ENCODE results near the gene SPIB.

The SPIB gene

DNA sequence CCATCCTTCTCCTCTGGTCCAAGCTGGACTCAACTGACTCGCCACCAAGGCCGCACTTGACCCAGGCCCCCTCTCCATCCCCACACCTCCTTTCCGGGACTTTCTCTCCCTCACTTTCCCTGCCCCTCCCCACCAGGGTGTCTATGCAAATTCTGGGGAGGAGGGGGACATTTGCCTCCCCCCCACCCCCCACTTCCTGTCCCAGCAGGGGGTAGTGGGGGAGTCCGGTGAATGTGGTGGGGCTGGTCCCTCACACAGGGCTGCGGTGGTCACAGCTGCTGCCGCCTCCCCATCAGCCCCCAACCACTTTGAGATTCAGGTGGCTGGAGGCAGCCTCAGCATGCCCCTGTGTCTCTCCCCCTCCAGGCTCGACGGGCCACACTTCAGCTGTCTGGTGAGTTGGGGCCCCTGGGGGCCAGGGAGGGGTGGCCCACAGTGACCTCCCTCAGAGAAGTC, 870 bp downstream of the SPIB start:
- no peak for TF ChIP-seq EZH2phosphoT487 (IDR thresholded peaks at IDR 0.05; ENCODE audit: borderline replicate concordance, low read length)
- TF ChIP-seq CTCF (IDR thresholded peaks at IDR 0.05; ENCODE audit: low read depth, low read length, poor library complexity, severe bottlenecking): no peak
- peaks cover 48% of the 10 kb centered on the region for H3F3A ChIP-seq (ENCODE audit: control insufficient read depth, insufficient read depth)
- no peaks in the 10 kb centered on the region for H3K27me3 ChIP-seq (ENCODE audit: control insufficient read depth, low read length)
- H3K9me3 ChIP-seq (ENCODE audit: control insufficient read depth, insufficient read depth, low read length): no peaks in the 10 kb centered on the region
- peak overlapping the region; percentile 95 for H3K27ac ChIP-seq (ENCODE audit: low read depth, low read length)
- H3K36me3 ChIP-seq (ENCODE audit: control insufficient read depth, low read length): peaks cover 86% of the 10 kb centered on the region
- H3K4me3 ChIP-seq (ENCODE audit: low read length): peak overlapping the region; percentile 92
- H4K20me1 ChIP-seq (ENCODE audit: control insufficient read depth, insufficient read depth, low read depth, low read length): peaks cover 18% of the 10 kb centered on the region; the same call in 1 of the 2 replicates
- no peaks in the 10 kb centered on the region for H3K9me2 ChIP-seq (replicated peaks; ENCODE audit: control insufficient read depth, low read length)
- peaks cover 71% of the 10 kb centered on the region for H3K79me2 ChIP-seq (ENCODE audit: control insufficient read depth, low read length)
- peak overlapping the region; percentile 97 for H3K4me2 ChIP-seq (ENCODE audit: low read length)
- peaks cover 81% of the 10 kb centered on the region for H3K4me1 ChIP-seq (ENCODE audit: control insufficient read depth, low read length)

- H3K79me2 ChIP-seq (ENCODE audit: control insufficient read depth, low read length): peaks cover 71% of the 10 kb centered on the region
- peaks cover 18% of the 10 kb centered on the region; the same call in 1 of the 2 replicates for H4K20me1 ChIP-seq (ENCODE audit: control insufficient read depth, insufficient read depth, low read depth, low read length)
- H3K27me3 ChIP-seq (ENCODE audit: control insufficient read depth, low read length): no peaks in the 10 kb centered on the region
- H3K4me1 ChIP-seq (ENCODE audit: control insufficient read depth, low read length): peaks cover 76% of the 10 kb centered on the region
- TF ChIP-seq EZH2phosphoT487 (IDR thresholded peaks at IDR 0.05; ENCODE audit: borderline replicate concordance, low read length) (no peak), CTCF (IDR thresholded peaks at IDR 0.05; ENCODE audit: low read depth, low read length, poor library complexity, severe bottlenecking) (no peak)
- H3K4me3 ChIP-seq (ENCODE audit: low read length): peak overlapping the region; percentile 92
- H3K9me3 ChIP-seq (ENCODE audit: control insufficient read depth, insufficient read depth, low read length): no peaks in the 10 kb centered on the region
- peak overlapping the region; percentile 95 for H3K27ac ChIP-seq (ENCODE audit: low read depth, low read length)
- no peaks in the 10 kb centered on the region for H3K9me2 ChIP-seq (replicated peaks; ENCODE audit: control insufficient read depth, low read length)
- H3K36me3 ChIP-seq (ENCODE audit: control insufficient read depth, low read length): peaks cover 84% of the 10 kb centered on the region
- peaks cover 45% of the 10 kb centered on the region for H3F3A ChIP-seq (ENCODE audit: control insufficient read depth, insufficient read depth)
- H3K4me2 ChIP-seq (ENCODE audit: low read length): peak overlapping the region; percentile 97
Measured at GRCh38 chr19:50420127-50420526, 1.4 kb downstream of the SPIB start.

GRCh38 chr19:50420808-50421207, 2.1 kb downstream of the SPIB start:
- H3K9me3 ChIP-seq (ENCODE audit: control insufficient read depth, insufficient read depth, low read length): no peaks in the 10 kb centered on the region
- peaks cover 87% of the 10 kb centered on the region for H3K36me3 ChIP-seq (ENCODE audit: control insufficient read depth, low read length)
- H3F3A ChIP-seq (ENCODE audit: control insufficient read depth, insufficient read depth): peaks cover 48% of the 10 kb centered on the region
- peaks cover 75% of the 10 kb centered on the region for H3K4me1 ChIP-seq (ENCODE audit: control insufficient read depth, low read length)
- no peaks in the 10 kb centered on the region for H3K9me2 ChIP-seq (replicated peaks; ENCODE audit: control insufficient read depth, low read length)
- peak overlapping the region; percentile 92 for H3K4me3 ChIP-seq (ENCODE audit: low read length)
- peak overlapping the region; percentile 97 for H3K4me2 ChIP-seq (ENCODE audit: low read length)
- peaks cover 18% of the 10 kb centered on the region; the same call in 1 of the 2 replicates for H4K20me1 ChIP-seq (ENCODE audit: control insufficient read depth, insufficient read depth, low read depth, low read length)
- peaks cover 71% of the 10 kb centered on the region for H3K79me2 ChIP-seq (ENCODE audit: control insufficient read depth, low read length)
- H3K27me3 ChIP-seq (ENCODE audit: control insufficient read depth, low read length): no peaks in the 10 kb centered on the region
- peak overlapping the region; percentile 95 for H3K27ac ChIP-seq (ENCODE audit: low read depth, low read length)
- TF ChIP-seq CTCF (IDR thresholded peaks at IDR 0.05; ENCODE audit: low read depth, low read length, poor library complexity, severe bottlenecking) (no peak), EZH2phosphoT487 (IDR thresholded peaks at IDR 0.05; ENCODE audit: borderline replicate concordance, low read length) (no peak)
